KMS-11 (cell line): ENCODE results near the gene CPA2.

ENCODE experiments used
- H2AFZ ChIP-seq: fragments of 200-600 bp; sonication (generic); 2 replicates; pipeline ENCODE4 v1.6.1; 2016; ENCODE audit warnings: antibody characterized with exemption, mixed run types, low read depth
- H3K27ac ChIP-seq: fragments of 200-600 bp; sonication (generic); 2 replicates; pipeline ENCODE4 v1.6.1; 2016; ENCODE audit warnings: mild to moderate bottlenecking, mixed run types
- H3K27me3 ChIP-seq: fragments of 200-600 bp; sonication (generic); 2 replicates; pipeline ENCODE4 v1.6.1; 2017; ENCODE audit warnings: mild to moderate bottlenecking, low read depth, mixed run types, moderate library complexity; ENCODE audit not compliant: insufficient read depth
- H3K36me3 ChIP-seq: fragments of 200-600 bp; sonication (generic); 2 replicates; pipeline ENCODE4 v1.6.1; 2017; ENCODE audit warnings: mild to moderate bottlenecking, mixed run types; ENCODE audit not compliant: insufficient read depth
- H3K4me1 ChIP-seq: fragments of 200-600 bp; sonication (generic); 2 replicates; pipeline ENCODE4 v1.6.1; 2016; ENCODE audit warnings: mild to moderate bottlenecking, low read depth, mixed run types; ENCODE audit not compliant: poor library complexity, severe bottlenecking
- H3K4me2 ChIP-seq: fragments of 200-600 bp; sonication (generic); 2 replicates; pipeline ENCODE4 v1.7.0; 2016; ENCODE audit warnings: mild to moderate bottlenecking, mixed run types
- H3K4me3 ChIP-seq: fragments of 200-600 bp; sonication (generic); IDR thresholded peaks from 2 replicates; pipeline ENCODE4 v1.6.1; 2017; ENCODE audit warnings: low read depth, low read length, mixed read lengths; ENCODE audit not compliant: insufficient read depth
- H3K79me2 ChIP-seq: fragments of 200-600 bp; sonication (generic); 2 replicates; pipeline ENCODE4 v1.6.1; 2016; ENCODE audit warnings: low read depth, mixed run types; ENCODE audit not compliant: insufficient read depth
- H3K9ac ChIP-seq: fragments of 200-600 bp; sonication (generic); 2 replicates; pipeline ENCODE4 v1.6.1; 2016; ENCODE audit warnings: mild to moderate bottlenecking, mixed run types
- H4K20me1 ChIP-seq: fragments of 200-600 bp; sonication (generic); 2 replicates; pipeline ENCODE4 v1.6.1; 2016; ENCODE audit warnings: mild to moderate bottlenecking, mixed run types; ENCODE audit not compliant: insufficient read depth
- CTCF ChIP-seq: fragments of 200-600 bp; sonication (generic); conservative IDR thresholded peaks from 2 replicates; pipeline ENCODE4 v1.6.1; 2017; ENCODE audit warnings: low read depth, mild to moderate bottlenecking, antibody characterized with exemption, low read length, moderate library complexity, mixed read lengths

CPA2 gene

GRCh38 chr7:130303982-130304381 lies 37.3 kb downstream of the CPA2 start:
- H3K36me3 ChIP-seq = no peaks in the 10 kb centered on the region
- no peak for TF ChIP-seq CTCF

GRCh38 chr7:130304878-130305277 lies 38.2 kb downstream of the CPA2 start:
- no peaks in the 10 kb centered on the region for H3K27me3 ChIP-seq
- H4K20me1 ChIP-seq = no peaks in the 10 kb centered on the region
- H3K4me2 ChIP-seq = no peak overlapping the region
- no peaks in the 10 kb centered on the region for H3K36me3 ChIP-seq
- TF ChIP-seq CTCF = no peak
- H3K4me1 ChIP-seq = no peaks in the 10 kb centered on the region
- H2AFZ ChIP-seq = no peak overlapping the region
- no peak overlapping the region for H3K27ac ChIP-seq
- no peaks in the 10 kb centered on the region for H3K79me2 ChIP-seq
- H3K9ac ChIP-seq = no peak overlapping the region
- H3K4me3 ChIP-seq = no peak overlapping the region

More at GRCh38 chr7:130303982-130304381, 37.3 kb downstream of the CPA2 start:
- H3K4me3 ChIP-seq = no peak overlapping the region
- no peak overlapping the region for H3K4me2 ChIP-seq
- no peaks in the 10 kb centered on the region for H4K20me1 ChIP-seq
- H3K79me2 ChIP-seq = no peaks in the 10 kb centered on the region
- H3K4me1 ChIP-seq = no peaks in the 10 kb centered on the region
- no peaks in the 10 kb centered on the region for H3K27me3 ChIP-seq
- no peak overlapping the region for H2AFZ ChIP-seq
- H3K27ac ChIP-seq = no peak overlapping the region
- H3K9ac ChIP-seq = no peak overlapping the region

- H3K27me3 ChIP-seq = no peaks in the 10 kb centered on the region
- H3K27ac ChIP-seq = no peak overlapping the region
- H3K79me2 ChIP-seq = no peaks in the 10 kb centered on the region
- H3K4me1 ChIP-seq = no peaks in the 10 kb centered on the region
- TF ChIP-seq CTCF = no peak
- no peak overlapping the region for H3K9ac ChIP-seq
- no peak overlapping the region for H3K4me3 ChIP-seq
- H2AFZ ChIP-seq = no peak overlapping the region
- no peak overlapping the region for H3K4me2 ChIP-seq
- H3K36me3 ChIP-seq = no peaks in the 10 kb centered on the region
- no peaks in the 10 kb centered on the region for H4K20me1 ChIP-seq
These were observed 38.9 kb downstream of the CPA2 start for GRCh38 chr7:130305433-130306042.

- no peaks in the 10 kb centered on the region for H3K36me3 ChIP-seq
- no peaks in the 10 kb centered on the region for H4K20me1 ChIP-seq
- no peaks in the 10 kb centered on the region for H3K79me2 ChIP-seq
- H3K27me3 ChIP-seq = no peaks in the 10 kb centered on the region
- no peak overlapping the region for H2AFZ ChIP-seq
- no peak overlapping the region for H3K9ac ChIP-seq
- H3K27ac ChIP-seq = no peak overlapping the region
- no peak for TF ChIP-seq CTCF
- H3K4me3 ChIP-seq = no peak overlapping the region
- H3K4me2 ChIP-seq = no peak overlapping the region
- no peaks in the 10 kb centered on the region for H3K4me1 ChIP-seq
These were observed 43.3 kb downstream of the CPA2 start for GRCh38 chr7:130309986-130310385.
